H1 (cell line): ENCODE data around the gene UPF3A. TPM values are rescaled to one million over a fixed set of nuclear protein-coding genes. Genes with fewer than 3 reads are reported as not detected.

ENCODE experiments used
- CEBPB ChIP-seq: IDR thresholded peaks from 2 replicates; pipeline ENCODE4 v1.6.1; 2012; ENCODE audit warnings: low read depth, low read length
- CHD1 ChIP-seq: IDR thresholded peaks from 2 replicates; pipeline ENCODE4 v1.6.1; 2012; ENCODE audit warnings: low read depth, low read length, improper control_type of control experiment
- CHD2 ChIP-seq: IDR thresholded peaks from 2 replicates; pipeline ENCODE4 v1.6.1; 2012; ENCODE audit warnings: low read length, improper control_type of control experiment
- CHD7 ChIP-seq: fragments of 300-600 bp; sonication (generic); IDR thresholded peaks from 2 replicates; pipeline ENCODE4 v1.7.1; 2012; ENCODE audit warnings: low read length, moderate library complexity, mild to moderate bottlenecking, inconsistent platforms; ENCODE audit not compliant: insufficient replicate concordance
- GABPA ChIP-seq: IDR thresholded peaks from 2 replicates; pipeline ENCODE4 v1.6.1; 2011; ENCODE audit warnings: mild to moderate bottlenecking, low read length, moderate library complexity, borderline replicate concordance; ENCODE audit not compliant: insufficient read depth
- JUND ChIP-seq: IDR thresholded peaks from 2 replicates; pipeline ENCODE4 v1.6.1; 2011; ENCODE audit warnings: mild to moderate bottlenecking, improper control_type of control experiment, low read length
- SP1 ChIP-seq: IDR thresholded peaks from 2 replicates; pipeline ENCODE4 v1.6.1; 2011; ENCODE audit warnings: low read depth, low read length
- TCF12 ChIP-seq: IDR thresholded peaks from 2 replicates; pipeline ENCODE4 v1.6.1; 2011; ENCODE audit warnings: low read depth, mild to moderate bottlenecking, low read length
- YY1 ChIP-seq: IDR thresholded peaks from 2 replicates; pipeline ENCODE4 v1.6.1; 2011; ENCODE audit warnings: low read depth, mild to moderate bottlenecking, low read length
- polyA plus RNA-seq, 7 experiments: library from polyadenylated mRNA; depleted of rRNA in 3 of 7; stranded (reverse) in 5 of 7; unstranded in 2 of 7; fragments of >200 nt in 5 of 7; fragments of 200-250 nt in 2 of 7; gene quantifications; 1 replicate in 5 of 7; 2 replicates in 1 of 7; 4 replicates in 1 of 7; pipeline versions ENCODE4 v1.2.1 to v1.2.3, GENCODE V29; 2011 to 2013; ENCODE audit warnings: missing spikeins in 2 of 7, mixed read lengths in 2 of 7
- total RNA-seq: library from RNA; stranded (reverse); fragmentation: NEBNext Ultra II Directional; extraction: Animal tissue kit (Norgen Biotek cat#: 25700); gene quantifications from 2 replicates; pipeline ENCODE4 v1.2.1, GENCODE V29; 2021

Gene UPF3A
- total and polyA plus RNA-seq, 2 of the 8 experiments (the other 6 are each of a cell fraction or from before 2014, with no cell fraction given): 47.1 to 58.2 TPM

GRCh38 chr13:114328595-114328994 is 47.2 kb downstream of the UPF3A start (continued):
- TF ChIP-seq CHD7 (no peak), CHD1 (no peak), JUND (no peak), CHD2 (no peak), SP1 (no peak), TCF12 (no peak), CEBPB (no peak), YY1 (no peak), GABPA (no peak)
